NCI-H2171 (cell line): ENCODE measurements around the gene AKAP12.
"Not testable (repeated sequence)": the region's sequence is repeated elsewhere in the genome, so short reads cannot be mapped to it uniquely, and the experiment has no call there.

ENCODE experiments used
- DNase-seq: peaks from one replicate; lab custom pipeline; 2025; lab: John Stamatoyannopoulos, UW

The AKAP12 gene

DNA sequence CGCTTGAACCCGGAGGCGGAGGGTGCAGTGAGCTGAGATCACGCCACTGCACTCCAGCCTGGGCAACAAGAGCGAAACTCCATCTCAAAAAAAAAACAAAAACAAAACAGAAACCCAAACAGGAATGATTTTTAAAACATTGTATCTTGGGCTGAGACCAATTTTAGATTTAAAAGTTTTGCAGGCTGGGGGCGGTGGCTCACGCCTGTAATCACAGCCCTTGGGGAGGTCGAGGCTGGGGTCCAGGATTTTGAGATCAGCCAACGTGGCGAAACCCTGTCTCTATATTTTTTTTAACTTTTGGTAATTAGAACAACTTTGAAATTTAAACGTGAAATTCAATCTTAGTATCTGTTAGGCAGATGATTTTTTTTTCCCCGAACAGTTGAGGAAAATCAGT is 70.5 kb downstream of the AKAP12 start:
- DNase-seq = no peak

DNA sequence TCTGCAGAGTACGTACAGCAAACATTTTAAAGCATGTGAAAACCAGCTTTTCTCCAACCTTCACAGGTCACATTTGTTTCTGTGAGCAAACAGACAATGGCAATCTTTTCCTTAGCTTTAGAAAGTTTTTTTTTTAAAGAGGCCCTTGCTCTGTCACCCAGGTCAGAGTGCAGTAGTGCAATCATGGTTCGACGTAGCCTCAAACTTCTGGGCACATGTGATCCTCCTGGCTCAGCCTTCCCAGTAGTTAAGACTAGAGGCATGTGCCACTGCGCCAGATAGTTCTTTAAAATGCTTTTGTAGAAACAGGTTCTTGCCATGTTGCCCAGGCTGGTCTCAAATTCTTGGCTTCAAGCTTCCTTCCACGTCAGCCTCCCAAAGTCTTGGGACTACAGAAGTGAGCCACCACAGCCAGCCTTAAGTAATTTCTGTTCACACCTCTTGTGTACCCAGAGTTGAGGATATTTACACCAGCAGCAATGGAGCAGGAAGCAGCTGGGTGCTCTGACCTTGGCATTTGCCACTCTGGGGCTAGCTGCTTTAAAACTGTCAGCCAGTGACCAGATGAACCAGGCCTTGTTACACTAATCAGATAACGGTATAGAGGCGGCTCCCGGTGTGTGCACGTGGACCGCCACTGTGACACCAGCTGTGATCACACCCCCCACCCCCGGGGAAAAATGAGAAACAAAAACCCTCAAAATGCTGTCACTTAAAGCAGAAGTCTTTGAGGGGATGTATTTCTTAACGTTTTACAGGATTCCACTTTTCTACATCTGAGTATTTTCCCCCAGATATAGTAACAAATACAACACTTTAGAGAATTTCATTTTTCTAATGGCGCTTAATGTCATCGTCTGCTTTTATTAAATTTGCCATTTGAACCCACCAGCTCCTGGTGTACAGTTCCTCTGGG is 71.3 kb downstream of the AKAP12 start:
- no peak for DNase-seq

DNA sequence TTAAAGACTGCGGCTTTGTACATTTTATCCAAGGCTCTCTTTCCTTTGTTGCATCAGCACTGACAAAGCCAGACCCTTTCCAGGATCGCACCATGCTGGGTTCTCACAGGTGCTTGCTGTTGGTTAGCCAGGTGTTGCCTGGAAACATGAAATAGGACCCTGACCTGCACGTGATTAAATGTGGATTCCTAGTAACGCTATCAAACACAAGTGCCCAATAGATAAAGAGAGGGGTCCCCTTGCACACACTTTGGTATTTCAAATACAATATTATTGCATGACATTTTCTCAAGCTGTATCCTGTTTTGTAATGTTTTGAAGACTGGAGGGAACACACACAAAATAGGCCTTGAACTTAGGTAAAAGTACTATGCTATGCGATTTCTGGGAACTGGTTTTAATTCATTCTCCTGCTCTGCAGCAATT is 73.3 kb downstream of the AKAP12 start:
- DNase-seq = peak; percentile 85

GRCh38 chr6:151315661-151316060 is 75.9 kb downstream of the AKAP12 start:
- DNase-seq = not testable (repeated sequence)

- no peak for DNase-seq
These were observed 77.6 kb downstream of the AKAP12 start for GRCh38 chr6:151317103-151317994.

DNA sequence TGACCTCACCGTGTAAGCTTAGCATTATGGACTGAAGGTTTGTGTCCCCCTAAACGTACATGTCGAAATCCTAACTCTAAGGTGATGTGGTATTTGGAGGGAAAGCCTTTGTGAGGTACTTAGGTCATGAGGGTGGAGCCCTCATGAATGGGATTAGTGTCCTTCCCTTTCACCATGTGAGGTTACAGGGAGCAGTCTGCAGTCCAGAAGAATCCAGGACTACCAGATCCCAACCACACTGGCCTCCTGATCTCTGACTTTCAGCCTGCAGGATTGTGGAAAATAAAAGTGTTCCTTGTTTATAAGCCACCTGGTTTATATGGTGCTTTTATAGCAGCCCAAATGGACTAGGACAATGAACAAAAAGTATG is 78.2 kb downstream of the AKAP12 start:
- DNase-seq = no peak

GRCh38 chr6:151320140-151320539 is 80.4 kb downstream of the AKAP12 start:
- no peak for DNase-seq

- no peak for DNase-seq
These were observed 81.7 kb downstream of the AKAP12 start for GRCh38 chr6:151321438-151321837.

- no peak for DNase-seq
These were observed 82.8 kb downstream of the AKAP12 start for GRCh38 chr6:151322570-151322969.

- DNase-seq = peak; percentile 76
These were observed 84.2 kb downstream of the AKAP12 start for GRCh38 chr6:151323791-151324487.

- DNase-seq = no peak
These were observed 84.7 kb downstream of the AKAP12 start for GRCh38 chr6:151324488-151324825.

DNA sequence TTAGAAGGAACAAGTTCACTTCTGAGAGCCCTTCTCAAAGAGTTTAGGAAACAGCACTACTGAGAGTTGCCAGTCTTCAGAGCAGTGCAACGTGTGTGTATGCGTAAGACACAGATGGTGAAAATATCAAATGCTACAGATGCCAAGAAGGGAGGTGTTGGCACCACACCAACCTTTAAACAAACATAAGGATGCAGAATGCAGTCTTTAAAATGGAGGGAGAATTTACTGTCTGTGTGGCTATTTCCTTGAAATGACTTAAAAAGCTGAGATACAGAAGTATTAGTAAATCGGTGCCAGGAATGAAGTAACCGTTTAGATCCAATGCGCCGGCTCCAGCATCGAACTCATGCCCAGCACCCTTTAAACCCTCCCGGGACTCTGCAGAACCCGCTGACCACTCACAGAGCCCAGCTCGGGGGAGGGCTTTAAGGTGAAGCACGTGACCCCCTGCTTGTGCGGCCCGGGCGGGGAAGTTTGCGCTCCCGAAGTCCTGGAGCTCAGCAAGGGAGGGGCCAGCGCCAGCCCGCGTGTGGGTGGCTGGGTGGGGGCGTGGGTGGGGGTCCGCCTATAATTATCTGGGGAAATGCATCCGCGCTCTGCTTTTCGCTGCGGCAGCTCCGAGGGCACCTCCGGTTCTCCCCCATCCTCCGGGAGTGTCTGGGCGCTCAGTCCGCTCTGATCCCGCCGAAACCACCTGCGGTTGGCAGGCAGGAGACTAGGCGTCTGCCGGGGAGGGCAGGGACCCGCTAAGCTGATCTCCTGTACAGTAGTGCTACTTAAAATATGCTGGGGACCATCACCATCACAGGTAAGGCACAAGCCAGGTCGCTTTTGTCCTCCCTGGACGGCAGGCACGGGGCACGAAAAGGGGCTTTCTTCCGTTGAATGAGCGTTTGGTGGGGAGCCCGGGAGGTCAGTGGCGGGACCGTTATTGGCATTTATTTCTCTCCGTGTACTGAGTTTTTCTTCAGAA is 85.6 kb downstream of the AKAP12 start:
- peak; percentile 60 for DNase-seq

- no peak for DNase-seq
These were observed 86.5 kb downstream of the AKAP12 start for GRCh38 chr6:151326116-151326825.

GRCh38 chr6:151327101-151327500 is 87.3 kb downstream of the AKAP12 start:
- no peak for DNase-seq

GRCh38 chr6:151330130-151330696 is 90.4 kb downstream of the AKAP12 start:
- no peak for DNase-seq

DNA sequence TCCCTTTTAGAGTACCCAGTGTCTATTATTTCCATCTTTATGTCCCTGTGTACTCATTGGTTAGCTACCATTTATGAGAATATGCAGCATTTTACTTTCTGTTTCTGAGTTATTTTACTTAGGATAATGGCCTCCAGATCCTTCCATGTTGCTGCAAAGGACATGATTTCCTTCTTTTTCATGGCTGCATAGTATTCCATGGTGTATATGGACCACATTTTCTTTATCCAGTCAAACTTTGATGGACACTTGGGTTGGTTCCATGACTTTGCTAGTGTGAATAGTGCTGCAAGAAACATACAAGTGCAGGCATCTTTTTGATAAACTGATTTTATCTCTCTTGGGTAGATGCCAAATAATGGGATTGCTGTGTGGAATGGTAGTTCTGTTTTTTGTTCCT is 96.2 kb downstream of the AKAP12 start:
- DNase-seq = no peak

- DNase-seq = no peak
These were observed 99.0 kb downstream of the AKAP12 start for GRCh38 chr6:151338651-151339200.

- DNase-seq = no peak
These were observed 99.6 kb downstream of the AKAP12 start for GRCh38 chr6:151339369-151339768.

GRCh38 chr6:151340219-151340978 is 100.6 kb downstream of the AKAP12 start:
- DNase-seq = no peak
